Measurements from ENCODE around the gene MTFR1L. TPM values are rescaled to one million over a fixed set of nuclear protein-coding genes. Genes with fewer than 3 reads are reported as not detected.

MTFR1L gene
- total RNA-seq, 1 experiment from 2014 or later = 32.5 TPM

DNA sequence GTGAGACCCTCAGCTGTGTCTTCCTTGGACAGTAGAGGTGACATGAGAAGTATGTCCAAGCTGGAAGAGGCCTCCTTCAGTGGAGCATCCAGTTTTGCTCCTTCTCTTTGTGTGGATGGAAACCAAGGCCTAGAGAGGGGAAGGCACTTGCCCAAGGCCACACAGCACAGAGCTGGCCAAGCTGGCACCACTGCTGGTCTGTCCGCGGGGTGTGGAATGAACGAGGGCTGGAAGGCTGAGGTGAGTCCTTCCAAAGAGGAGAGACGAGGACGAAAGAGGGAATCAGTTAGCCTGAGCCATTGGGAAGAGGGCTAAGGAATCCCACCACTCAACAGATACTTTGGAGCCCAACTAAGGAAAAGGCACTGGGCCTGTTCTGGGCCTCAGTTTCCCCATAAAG, 47.6 kb upstream of the MTFR1L start:
- Histone ChIP-seq H3K23ac (ENCODE audit: insufficient read length, low read depth, low read length) (no peak overlapping the region), H2BK20ac (ENCODE audit: low read depth, low read length, poor library complexity, severe bottlenecking) (no peak overlapping the region), H4K8ac (replicated peaks; ENCODE audit: insufficient read length, low read depth, low read length) (no peak overlapping the region), H3K79me2 (ENCODE audit: insufficient read depth, low read length) (no peaks in the 10 kb centered on the region), H2BK120ac (ENCODE audit: low read depth, low read length, poor library complexity, severe bottlenecking) (no peak overlapping the region), H3K4ac (ENCODE audit: low read depth, low read length) (no peak overlapping the region), H2BK15ac (ENCODE audit: low read depth, low read length) (no peak overlapping the region), H4K20me1 (ENCODE audit: control insufficient read depth, insufficient read depth, insufficient read length) (no peaks in the 10 kb centered on the region), H3K4me1 (ENCODE audit: insufficient read depth, low read length) (no peaks in the 10 kb centered on the region), H3K27me3 (ENCODE audit: insufficient read depth, low read length) (no peaks in the 10 kb centered on the region), H3K14ac (ENCODE audit: insufficient read depth, low read length) (0 out of 2 replicates have a peak overlapping the region, but pooled peaks have one; percentile 51), H3K9me3 (ENCODE audit: control insufficient read depth, low read depth, low read length) (no peaks in the 10 kb centered on the region), H2AFZ (ENCODE audit: low read length) (no peak overlapping the region), H2BK12ac (ENCODE audit: insufficient read length, low read depth, low read length) (no peak overlapping the region), H3K23me2 (ENCODE audit: insufficient read length, low read depth, low read length, poor library complexity, severe bottlenecking) (no peaks in the 10 kb centered on the region), H2AK5ac (ENCODE audit: insufficient read length, low read length) (no peak overlapping the region), H3K9ac (ENCODE audit: extremely low read depth, insufficient read length, low read length) (no peak overlapping the region), H3K56ac (ENCODE audit: insufficient read length, low read depth, low read length) (no peak overlapping the region), H3K27ac (ENCODE audit: insufficient read length, low read depth, low read length) (no peak overlapping the region), H2BK5ac (ENCODE audit: insufficient read length, low read length) (no peak overlapping the region), H3T11ph (ENCODE audit: low read length) (no peak overlapping the region), H3K18ac (ENCODE audit: insufficient read length, low read depth, low read length) (no peak overlapping the region), H3K79me1 (ENCODE audit: insufficient read depth, low read depth, low read length, poor library complexity, severe bottlenecking) (no peaks in the 10 kb centered on the region), H4K5ac (ENCODE audit: insufficient read length, low read depth, low read length) (no peak overlapping the region), H4K91ac (ENCODE audit: insufficient read length, low read depth, low read length) (no peak overlapping the region), H3K4me2 (ENCODE audit: insufficient read depth, insufficient read length, low read length) (no peak overlapping the region)
- WGBS (ENCODE audit: extremely low coverage, insufficient read length, low lambda C conversion rate) = no CpG with 5 or more reads among the region's 5 CpGs
- H3K27me3 Mint-ChIP-seq (ENCODE audit: low read depth) = no peaks in the 10 kb centered on the region
- no peak overlapping the region for H3K4me3 Mint-ChIP-seq
- H3K4me1 Mint-ChIP-seq = peaks cover 32 to 35% of the 10 kb centered on the region in 2 experiments
- no peaks in the 10 kb centered on the region for H3K9me3 Mint-ChIP-seq
- no peak overlapping the region; a peak in 1 of 7 replicates for H3K27ac Mint-ChIP-seq
- peaks cover 0 to 2% (median 0%) of the 10 kb centered on the region in 3 experiments; a peak in 2 of 7 replicates for H3K36me3 Mint-ChIP-seq (ENCODE audit: insufficient read depth in 1 of 3, low read depth in 3 of 3)
- TF ChIP-seq, protein P1, sequence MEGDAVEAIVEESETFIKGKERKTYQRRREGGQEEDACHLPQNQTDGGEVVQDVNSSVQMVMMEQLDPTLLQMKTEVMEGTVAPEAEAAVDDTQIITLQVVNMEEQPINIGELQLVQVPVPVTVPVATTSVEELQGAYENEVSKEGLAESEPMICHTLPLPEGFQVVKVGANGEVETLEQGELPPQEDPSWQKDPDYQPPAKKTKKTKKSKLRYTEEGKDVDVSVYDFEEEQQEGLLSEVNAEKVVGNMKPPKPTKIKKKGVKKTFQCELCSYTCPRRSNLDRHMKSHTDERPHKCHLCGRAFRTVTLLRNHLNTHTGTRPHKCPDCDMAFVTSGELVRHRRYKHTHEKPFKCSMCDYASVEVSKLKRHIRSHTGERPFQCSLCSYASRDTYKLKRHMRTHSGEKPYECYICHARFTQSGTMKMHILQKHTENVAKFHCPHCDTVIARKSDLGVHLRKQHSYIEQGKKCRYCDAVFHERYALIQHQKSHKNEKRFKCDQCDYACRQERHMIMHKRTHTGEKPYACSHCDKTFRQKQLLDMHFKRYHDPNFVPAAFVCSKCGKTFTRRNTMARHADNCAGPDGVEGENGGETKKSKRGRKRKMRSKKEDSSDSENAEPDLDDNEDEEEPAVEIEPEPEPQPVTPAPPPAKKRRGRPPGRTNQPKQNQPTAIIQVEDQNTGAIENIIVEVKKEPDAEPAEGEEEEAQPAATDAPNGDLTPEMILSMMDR (conservative IDR thresholded peaks at IDR 0.05) = no peak
- no peak for DNase-seq
